Measurements from ENCODE around the gene MSMB.

- TF ChIP-seq GTF2F1 (IDR thresholded peaks at IDR 0.05; ENCODE audit: borderline replicate concordance, low read depth, low read length) (no peak), CTCF (IDR thresholded peaks at IDR 0.05; ENCODE audit: control extremely low read depth in 1 of 3, insufficient read depth in 1 of 3, low read depth in 1 of 3, low read length in 3 of 3) (no peak), ZNF274 (IDR thresholded peaks at IDR 0.05; ENCODE audit: borderline replicate concordance, extremely low read depth, low read length) (no peak), RAD21 (IDR thresholded peaks at IDR 0.05 in 1 of 2, conservative IDR thresholded peaks at IDR 0.05 in 1 of 2; ENCODE audit: low read depth in 2 of 2, low read length in 2 of 2) (no peak), SP4 (IDR thresholded peaks at IDR 0.05; ENCODE audit: low read length) (no peak), CREB1 (IDR thresholded peaks at IDR 0.05) (no peak), EP300 (IDR thresholded peaks at IDR 0.05; ENCODE audit: borderline replicate concordance in 1 of 2, low read depth in 2 of 2, low read length in 2 of 2) (no peak)
Measured at GRCh38 chr10:46068117-46068516, 22.0 kb upstream of the MSMB start.

All from H1 (cell line).